HG03460 (cell line): ENCODE data around the gene GID4.

Experiments
- ATAC-seq: cut with Tn5 transposase; IDR thresholded peaks from one replicate; pipeline ENCODE4 v1.9.1; 2021; ENCODE audit not compliant: unreplicated experiment

GID4 gene

GRCh38 chr17:18094409-18094807 is 55.2 kb downstream of the GID4 start:
- ATAC-seq = no peak

GRCh38 chr17:18099516-18099915 is 60.3 kb downstream of the GID4 start:
- ATAC-seq = no peak

GRCh38 chr17:18100616-18101015 is 61.4 kb downstream of the GID4 start:
- ATAC-seq = no peak

GRCh38 chr17:18101828-18102227 is 62.6 kb downstream of the GID4 start:
- ATAC-seq = no peak

- ATAC-seq = no peak
Measured at GRCh38 chr17:18102640-18103039, 63.4 kb downstream of the GID4 start.

- no peak for ATAC-seq
Measured at GRCh38 chr17:18105027-18105426, 65.8 kb downstream of the GID4 start.

- ATAC-seq = no peak
Measured at GRCh38 chr17:18105595-18105994, 66.4 kb downstream of the GID4 start.

GRCh38 chr17:18106211-18106610 is 67.0 kb downstream of the GID4 start:
- ATAC-seq = no peak

- no peak for ATAC-seq
Measured at GRCh38 chr17:18107061-18107790, 68.0 kb downstream of the GID4 start.

GRCh38 chr17:18107971-18108370 is 68.8 kb downstream of the GID4 start:
- no peak for ATAC-seq

GRCh38 chr17:18108401-18109312 is 69.4 kb downstream of the GID4 start, which contains the start of gene MYO15A:
Gene MYO15A (plus strand): TSS chr17:18108756. CDS start chr17:18118801, 10,045 bp downstream.
- no peak for ATAC-seq

- ATAC-seq = no peak
Measured at GRCh38 chr17:18109935-18110485, 70.8 kb downstream of the GID4 start.

- no peak for ATAC-seq
Measured at GRCh38 chr17:18110636-18111145, 71.5 kb downstream of the GID4 start.

GRCh38 chr17:18111330-18111971 is 72.2 kb downstream of the GID4 start:
- ATAC-seq = no peak

GRCh38 chr17:18115517-18115916 is 76.3 kb downstream of the GID4 start:
- ATAC-seq = no peak

GRCh38 chr17:18116078-18116477 is 76.9 kb downstream of the GID4 start:
- ATAC-seq = no peak

GRCh38 chr17:18117533-18117932 is 78.3 kb downstream of the GID4 start:
- no peak for ATAC-seq
